HTR-8/SVneo (cell line): ENCODE data around the gene SOX6.

Experiments
- DNase-seq: peaks from one replicate; pipeline ENCODE4 v3.0.0; 2011; ENCODE audit warnings: low spot score, mixed read lengths; ENCODE audit not compliant: insufficient read length
- FAIRE-seq: peaks from 2 replicates; lab custom pipeline; 2011; peaks lifted over from hg19 to GRCh38; lab: Jason Lieb, UNC

Gene SOX6

GRCh38 chr11:16326679-16327297, 29.6 kb downstream of the SOX6 start:
- no peak for FAIRE-seq
- no peak for DNase-seq

GRCh38 chr11:16322190-16322589, 34.2 kb downstream of the SOX6 start:
- no peak for DNase-seq
- FAIRE-seq = no peak

- FAIRE-seq (no peak), DNase-seq (no peak)
These were observed 35.2 kb downstream of the SOX6 start for GRCh38 chr11:16321148-16321547.

- no peak for FAIRE-seq
- no peak for DNase-seq
These were observed 38.0 kb downstream of the SOX6 start for GRCh38 chr11:16318320-16318719.

GRCh38 chr11:16317712-16318111, 38.6 kb downstream of the SOX6 start:
- no peak for DNase-seq
- no peak for FAIRE-seq

GRCh38 chr11:16313846-16314245, 42.5 kb downstream of the SOX6 start:
- FAIRE-seq (no peak), DNase-seq (no peak)

GRCh38 chr11:16312233-16312765, 44.0 kb downstream of the SOX6 start:
- FAIRE-seq = no peak
- DNase-seq = no peak

GRCh38 chr11:16311831-16312230, 44.5 kb downstream of the SOX6 start:
- no peak for FAIRE-seq
- DNase-seq = no peak

- DNase-seq (no peak), FAIRE-seq (no peak)
These were observed 45.4 kb downstream of the SOX6 start for GRCh38 chr11:16310943-16311342.

GRCh38 chr11:16309226-16309625, 47.1 kb downstream of the SOX6 start:
- FAIRE-seq = no peak
- no peak for DNase-seq

GRCh38 chr11:16301462-16301861, 54.9 kb downstream of the SOX6 start:
- FAIRE-seq (no peak), DNase-seq (no peak)

- FAIRE-seq (no peak), DNase-seq (no peak)
These were observed 56.2 kb downstream of the SOX6 start for GRCh38 chr11:16299884-16300782.

- DNase-seq = no peak
- FAIRE-seq = no peak
These were observed 57.0 kb downstream of the SOX6 start for GRCh38 chr11:16299390-16299789.

- no peak for FAIRE-seq
- no peak for DNase-seq
These were observed 59.0 kb downstream of the SOX6 start for GRCh38 chr11:16297332-16297731.

- DNase-seq = no peak
- no peak for FAIRE-seq
These were observed 60.1 kb downstream of the SOX6 start for GRCh38 chr11:16296273-16296672.

- DNase-seq (no peak), FAIRE-seq (no peak)
These were observed 60.8 kb downstream of the SOX6 start for GRCh38 chr11:16295592-16295991.

GRCh38 chr11:16293204-16293681, 63.1 kb downstream of the SOX6 start:
- FAIRE-seq (no peak), DNase-seq (no peak)

- FAIRE-seq (no peak), DNase-seq (no peak)
These were observed 64.0 kb downstream of the SOX6 start for GRCh38 chr11:16292167-16292859.

GRCh38 chr11:16291729-16292128, 64.6 kb downstream of the SOX6 start:
- DNase-seq = no peak
- no peak for FAIRE-seq

- FAIRE-seq (no peak), DNase-seq (no peak)
These were observed 66.8 kb downstream of the SOX6 start for GRCh38 chr11:16289541-16289940.
